Stomach (tissue), 9 donors: ENCODE measurements around the gene COL8A2. TPM values are rescaled to one million over a fixed set of nuclear protein-coding genes. Genes with fewer than 3 reads are reported as not detected.
A peak's percentile ranks its signal among the peaks of the same experiment; 100 is the strongest.

Experiments
- DNase-seq, 2 donors: peaks; one replicate each; pipeline versions ENCODE4 v3.0.0 to v3.0.0-alpha.2; 2013 to 2019
- H3K27ac ChIP-seq, 5 donors: fragments of 200-600 bp in 4 of 5; sonication (generic) in 4 of 5; one replicate each; pipeline ENCODE4 v1.5.1; 2013 to 2019; ENCODE audit warnings: mild to moderate bottlenecking in 1 of 5, moderate library complexity in 1 of 5
- H3K27me3 ChIP-seq, 3 donors: fragments of 200-600 bp; sonication (generic); one replicate each; pipeline ENCODE4 v1.5.1; 2017 to 2019; ENCODE audit warnings: mixed run types in 1 of 3
- H3K36me3 ChIP-seq, 4 donors: fragments of 200-600 bp; sonication (generic); 1 replicate in 3 of 4; 2 replicates in 1 of 4; pipeline ENCODE4 v1.5.1; 2016 to 2019
- H3K4me1 ChIP-seq, 4 donors: fragments of 200-600 bp; sonication (generic); one replicate each; pipeline ENCODE4 v1.5.1; 2016 to 2019
- H3K4me3 ChIP-seq, 4 donors: fragments of 200-600 bp; sonication (generic) in 3 of 4; one replicate each; pipeline ENCODE4 v1.5.1; 2016 to 2019; ENCODE audit warnings: mild to moderate bottlenecking in 1 of 4
- H3K9me3 ChIP-seq, 4 donors: fragments of 200-600 bp; sonication (generic); one replicate each; pipeline ENCODE4 v1.5.1; 2016 to 2019
- EP300 ChIP-seq: sonication (generic); formaldehyde crosslinking; IDR thresholded peaks from one replicate; pipeline ENCODE4 v1.6.1; 2017; ENCODE audit warnings: antibody characterized with exemption
- POLR2A ChIP-seq, 4 donors: fragments of 450-650 bp; IDR thresholded peaks; one replicate each; pipeline ENCODE4 v1.6.1; 2016; ENCODE audit warnings: antibody characterized with exemption in 4 of 4, control low read depth in 2 of 4, mild to moderate bottlenecking in 1 of 4, moderate library complexity in 1 of 4
- POLR2AphosphoS5 ChIP-seq, 3 donors: sonication (generic); formaldehyde crosslinking; IDR thresholded peaks; one replicate each; pipeline ENCODE4 v1.6.1; 2016; ENCODE audit warnings: antibody characterized with exemption in 3 of 3
- WGBS, 5 donors: extraction: QIAGEN DNeasy Blood & Tissue Kit in 3 of 5; methylation state at CpG; one replicate each; pipeline versions ENCODE4 v1.1.5 to v1.1.7; 2013 to 2018; 5-methylcytosine and 5-hydroxymethylcytosine counted together
- intact Hi-C: fragments of 100-400 bp; cut with DNase I; formaldehyde crosslinking; loops from one replicate; pipeline ENCODE4 v1.15.1; 2023; ENCODE audit warnings: low total_unique reads
- polyA plus RNA-seq, 3 donors: library from polyadenylated mRNA; stranded (reverse); fragments of 200-250 nt; gene quantifications; one replicate each; pipeline ENCODE4 v1.2.3, GENCODE V29; 2013
- total RNA-seq, 5 donors: library from RNA; depleted of rRNA; stranded (reverse); fragments of >200 nt; gene quantifications; one replicate each; pipeline versions ENCODE4 v1.1.0 to v1.2.3, GENCODE V29; 2014 to 2016
- TF ChIP-seq, protein P1 (sequence below), 7 experiments: fragments of 450-650 bp in 4 of 7; fragments of 200-600 bp in 3 of 7; sonication (generic) in 3 of 7; IDR thresholded peaks; one replicate each; pipeline ENCODE4 v1.5.1; 2016 to 2019; ENCODE audit warnings: antibody characterized with exemption in 7 of 7, control low read depth in 2 of 7, mild to moderate bottlenecking in 1 of 7
- donor health status: healthy with polysubstance abuse.
- donor health status: Bipolar disorder and iron deficiency.
- donor health status: healthy.

The COL8A2 gene
- total and polyA plus RNA-seq, 8 donors = 0.92 to 19.2 (median 4.3) TPM

DNA sequence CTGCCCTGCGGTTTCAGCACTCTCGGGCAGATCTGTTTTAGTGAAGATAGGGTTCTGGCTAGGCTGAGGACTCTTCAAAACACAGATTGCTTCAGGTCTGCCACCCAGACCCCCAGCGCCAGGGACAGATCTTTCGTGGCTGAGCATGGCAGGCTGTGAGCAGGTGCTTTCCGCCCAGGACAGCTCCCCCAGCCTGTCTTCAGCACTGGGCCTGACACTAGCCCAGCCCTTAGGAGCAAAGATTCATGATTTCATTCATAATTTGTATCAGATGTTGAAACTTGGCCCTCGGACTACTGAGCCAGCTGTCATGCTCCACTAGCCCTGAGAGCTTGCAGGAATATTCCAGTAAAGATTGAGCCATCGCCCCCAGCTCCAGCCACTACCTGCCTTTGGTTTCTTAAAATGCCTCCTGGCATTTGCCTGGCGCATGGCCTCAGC, 30.4 kb downstream of the COL8A2 start:
- Histone ChIP-seq H3K27ac (peak overlapping the region in 1 of 5 donors; percentile 18), H3K27me3 (no peaks in the 10 kb centered on the region), H3K4me3 (no peak overlapping the region), H3K4me1 (peaks cover 8 to 58% (median 31%) of the 10 kb centered on the region in 4 donors), H3K9me3 (no peaks in the 10 kb centered on the region), H3K36me3 (peaks cover 27 to 66% (median 60%) of the 10 kb centered on the region in 4 donors)
- TF ChIP-seq POLR2AphosphoS5 (IDR thresholded peaks at IDR 0.05) = no peak
- TF ChIP-seq EP300 = no peak
- DNase-seq = no peak
- intact Hi-C loops = loop anchor here (5.0 kb wide), 1 partner anchor 43 kb away; no protein-coding TSS in a partner anchor
- WGBS, 5 donors = 84 to 93% (median 87%) methylated on average over 6 to 8 of the region's 8 CpGs

DNA sequence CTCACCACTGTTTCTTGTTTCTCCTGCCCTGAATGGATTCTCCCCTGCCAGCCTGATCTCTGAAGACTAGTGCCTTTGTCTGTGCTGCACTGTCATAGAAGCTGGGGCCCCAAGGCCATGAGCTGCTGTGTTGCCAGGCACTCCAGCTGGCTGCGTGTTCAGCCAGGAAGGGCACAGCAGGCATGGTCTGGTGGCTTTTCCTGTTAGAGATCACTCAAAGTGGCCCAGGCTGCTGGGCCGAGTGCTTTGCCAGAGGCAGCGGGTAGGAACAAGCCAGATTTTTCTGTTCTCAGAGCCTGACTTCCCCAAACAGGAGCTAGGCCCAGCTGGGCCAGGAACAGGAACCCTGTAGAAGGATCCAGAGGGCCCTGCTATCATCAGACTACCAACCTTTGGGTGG, 31.1 kb downstream of the COL8A2 start:
- 73 to 90% (median 84%) methylated on average over 3 of the region's 3 CpGs for WGBS, 5 donors
- no peak for DNase-seq
- no peaks in the 10 kb centered on the region for H3K27me3 ChIP-seq
- peak overlapping the region in 1 of 5 donors; percentile 1 for H3K27ac ChIP-seq
- H3K4me1 ChIP-seq = peaks cover 10 to 60% (median 34%) of the 10 kb centered on the region in 4 donors
- no peaks in the 10 kb centered on the region for H3K9me3 ChIP-seq
- no peak for TF ChIP-seq POLR2AphosphoS5 (IDR thresholded peaks at IDR 0.05)
- no peak for TF ChIP-seq EP300
- no peak for TF ChIP-seq POLR2A (IDR thresholded peaks at IDR 0.05)
- TF ChIP-seq, protein P1, sequence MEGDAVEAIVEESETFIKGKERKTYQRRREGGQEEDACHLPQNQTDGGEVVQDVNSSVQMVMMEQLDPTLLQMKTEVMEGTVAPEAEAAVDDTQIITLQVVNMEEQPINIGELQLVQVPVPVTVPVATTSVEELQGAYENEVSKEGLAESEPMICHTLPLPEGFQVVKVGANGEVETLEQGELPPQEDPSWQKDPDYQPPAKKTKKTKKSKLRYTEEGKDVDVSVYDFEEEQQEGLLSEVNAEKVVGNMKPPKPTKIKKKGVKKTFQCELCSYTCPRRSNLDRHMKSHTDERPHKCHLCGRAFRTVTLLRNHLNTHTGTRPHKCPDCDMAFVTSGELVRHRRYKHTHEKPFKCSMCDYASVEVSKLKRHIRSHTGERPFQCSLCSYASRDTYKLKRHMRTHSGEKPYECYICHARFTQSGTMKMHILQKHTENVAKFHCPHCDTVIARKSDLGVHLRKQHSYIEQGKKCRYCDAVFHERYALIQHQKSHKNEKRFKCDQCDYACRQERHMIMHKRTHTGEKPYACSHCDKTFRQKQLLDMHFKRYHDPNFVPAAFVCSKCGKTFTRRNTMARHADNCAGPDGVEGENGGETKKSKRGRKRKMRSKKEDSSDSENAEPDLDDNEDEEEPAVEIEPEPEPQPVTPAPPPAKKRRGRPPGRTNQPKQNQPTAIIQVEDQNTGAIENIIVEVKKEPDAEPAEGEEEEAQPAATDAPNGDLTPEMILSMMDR (IDR thresholded peaks at IDR 0.05) = no peak
- no peak overlapping the region for H3K4me3 ChIP-seq
- peaks cover 27 to 66% (median 60%) of the 10 kb centered on the region in 4 donors for H3K36me3 ChIP-seq
- intact Hi-C loops = no loop called here

DNA sequence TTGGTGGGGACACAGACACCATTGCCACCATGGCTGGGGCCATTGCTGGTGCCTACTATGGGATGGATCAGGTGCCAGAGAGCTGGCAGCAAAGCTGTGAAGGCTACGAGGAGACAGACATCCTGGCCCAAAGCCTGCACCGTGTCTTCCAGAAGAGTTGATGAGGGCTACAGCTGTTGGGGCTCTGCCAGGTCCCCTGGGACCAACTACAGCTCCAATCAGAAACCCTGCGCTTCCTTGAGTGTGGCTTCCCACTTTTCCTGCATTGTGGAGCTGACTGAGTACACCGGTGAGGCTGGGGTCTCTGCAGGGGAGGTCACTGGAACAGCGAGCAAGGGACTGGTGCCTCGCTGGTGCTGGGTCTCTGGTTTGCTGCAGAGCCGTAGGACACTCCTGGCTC, 31.8 kb downstream of the COL8A2 start:
- intact Hi-C loops = no loop called here
- Histone ChIP-seq H3K27ac (no peak overlapping the region), H3K36me3 (peaks cover 27 to 66% (median 60%) of the 10 kb centered on the region in 4 donors), H3K4me1 (peaks cover 13 to 63% (median 38%) of the 10 kb centered on the region in 4 donors), H3K4me3 (no peak overlapping the region), H3K27me3 (no peaks in the 10 kb centered on the region), H3K9me3 (no peaks in the 10 kb centered on the region)
- 82 to 90% (median 88%) methylated on average over 3 to 7 of the region's 7 CpGs for WGBS, 5 donors
- TF ChIP-seq EP300 (no peak), POLR2AphosphoS5 (IDR thresholded peaks at IDR 0.05) (no peak), POLR2A (IDR thresholded peaks at IDR 0.05) (no peak)
- TF ChIP-seq, protein P1 (IDR thresholded peaks at IDR 0.05) = no peak
- no peak for DNase-seq

DNA sequence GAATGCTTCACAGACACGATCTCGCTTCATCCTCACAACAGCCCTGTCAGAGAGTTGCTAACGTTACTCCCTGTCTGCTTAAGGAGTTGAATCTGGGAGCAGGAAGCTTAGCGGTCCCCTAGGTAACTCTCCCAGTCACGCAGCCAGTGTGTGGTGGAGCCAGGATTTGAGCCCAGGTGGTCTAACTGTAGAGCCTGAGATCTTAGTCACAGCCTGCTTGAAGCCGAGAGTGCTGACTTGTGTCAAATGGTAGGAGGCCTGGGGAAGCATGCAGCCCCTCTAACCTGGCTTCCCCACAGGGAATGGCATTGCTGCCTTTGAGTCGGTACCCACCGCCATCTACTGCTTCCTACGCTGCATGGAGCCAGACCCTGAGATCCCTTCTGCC, 32.2 kb downstream of the COL8A2 start:
- H3K27me3 ChIP-seq = no peaks in the 10 kb centered on the region
- no peak overlapping the region for H3K27ac ChIP-seq
- intact Hi-C loops = no loop called here
- peaks cover 27 to 66% (median 60%) of the 10 kb centered on the region in 4 donors for H3K36me3 ChIP-seq
- H3K4me3 ChIP-seq = no peak overlapping the region
- no peak for DNase-seq
- H3K4me1 ChIP-seq = peaks cover 14 to 68% (median 42%) of the 10 kb centered on the region in 4 donors
- 92 to 95% (median 94%) methylated on average over 8 to 9 of the region's 9 CpGs for WGBS, 5 donors
- TF ChIP-seq EP300 = no peak
- TF ChIP-seq POLR2A (IDR thresholded peaks at IDR 0.05) = no peak
- TF ChIP-seq, protein P1 (IDR thresholded peaks at IDR 0.05) = no peak
- no peak for TF ChIP-seq POLR2AphosphoS5 (IDR thresholded peaks at IDR 0.05)
- no peaks in the 10 kb centered on the region for H3K9me3 ChIP-seq

DNA sequence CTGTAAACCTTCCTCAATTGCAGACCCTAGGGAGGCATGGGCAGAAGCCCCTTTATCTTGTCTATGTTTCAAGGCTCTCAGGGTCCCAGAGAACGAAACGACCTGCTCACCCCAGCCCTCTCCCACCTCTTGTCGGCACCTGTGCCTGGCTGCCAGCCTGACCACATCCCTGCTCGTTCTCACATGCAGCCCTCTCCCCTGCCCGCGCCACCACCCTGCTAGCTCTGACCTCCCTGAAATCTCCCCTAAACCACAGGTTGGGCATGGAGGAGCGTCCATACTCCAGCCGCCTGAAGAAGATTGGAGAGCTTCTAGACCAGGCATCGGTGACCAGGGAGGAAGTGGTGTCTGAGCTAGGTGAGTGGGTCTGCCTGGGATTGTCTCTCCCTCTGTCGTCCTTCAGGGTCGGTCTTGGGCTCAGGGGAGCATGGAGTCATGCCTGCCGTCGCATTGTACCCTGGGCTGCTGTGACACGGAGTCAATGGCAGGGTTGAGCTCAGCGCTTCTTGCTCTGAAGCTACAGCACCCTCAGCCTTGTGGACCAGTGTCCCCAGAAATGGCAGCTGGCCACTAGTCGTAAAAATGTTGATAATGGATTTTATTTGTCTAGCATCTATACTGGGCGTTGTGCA, 32.7 kb downstream of the COL8A2 start:
- no peak for DNase-seq
- H3K27ac ChIP-seq = no peak overlapping the region
- H3K27me3 ChIP-seq = no peaks in the 10 kb centered on the region
- intact Hi-C loops = no loop called here
- H3K36me3 ChIP-seq = peaks cover 27 to 66% (median 60%) of the 10 kb centered on the region in 4 donors
- 87 to 95% (median 93%) methylated on average over 12 to 17 of the region's 17 CpGs for WGBS, 5 donors
- no peak overlapping the region for H3K4me3 ChIP-seq
- peaks cover 14 to 66% (median 42%) of the 10 kb centered on the region in 4 donors for H3K4me1 ChIP-seq
- no peak for TF ChIP-seq POLR2AphosphoS5 (IDR thresholded peaks at IDR 0.05)
- TF ChIP-seq, protein P1 (IDR thresholded peaks at IDR 0.05) = no peak
- no peak for TF ChIP-seq POLR2A (IDR thresholded peaks at IDR 0.05)
- no peak for TF ChIP-seq EP300
- no peaks in the 10 kb centered on the region for H3K9me3 ChIP-seq
